ENCODE results near the gene ADAMTS14.
"Not testable (repeated sequence)": the region's sequence is repeated elsewhere in the genome, so short reads cannot be mapped to it uniquely, and the experiment has no call there.

The ADAMTS14 gene

GRCh38 chr10:70672165-70673042, at the start of gene ADAMTS14:
Gene ADAMTS14, plus strand, starts transcription at chr10:70672506. Its CDS starts 297 bp downstream, at chr10:70672803.
- peak; percentile 44 for DNase-seq

GRCh38 chr10:70622541-70622940, 49.8 kb upstream of the ADAMTS14 start:
- no peak for DNase-seq

GRCh38 chr10:70622981-70623844, 49.1 kb upstream of the ADAMTS14 start:
- DNase-seq: no peak

GRCh38 chr10:70626056-70626455, 46.2 kb upstream of the ADAMTS14 start:
- DNase-seq: no peak

- no peak for DNase-seq
Observed at GRCh38 chr10:70629338-70629737, 43.0 kb upstream of the ADAMTS14 start.

- not testable (repeated sequence) for DNase-seq
Observed at GRCh38 chr10:70631735-70632134, 40.6 kb upstream of the ADAMTS14 start.

- DNase-seq: no peak
Observed at GRCh38 chr10:70634011-70634410, 38.3 kb upstream of the ADAMTS14 start.

GRCh38 chr10:70634515-70634914, 37.8 kb upstream of the ADAMTS14 start:
- DNase-seq: not testable (repeated sequence)

- DNase-seq: not testable (repeated sequence)
Observed at GRCh38 chr10:70639640-70640383, 32.5 kb upstream of the ADAMTS14 start.

GRCh38 chr10:70643272-70643671, 29.0 kb upstream of the ADAMTS14 start:
- not testable (repeated sequence) for DNase-seq

GRCh38 chr10:70644959-70645358, 27.3 kb upstream of the ADAMTS14 start:
- not testable (repeated sequence) for DNase-seq

- no peak for DNase-seq
Observed at GRCh38 chr10:70647086-70647485, 25.2 kb upstream of the ADAMTS14 start.

- no peak for DNase-seq
Observed at GRCh38 chr10:70648427-70648826, 23.9 kb upstream of the ADAMTS14 start.

GRCh38 chr10:70649526-70649925, 22.8 kb upstream of the ADAMTS14 start:
- no peak for DNase-seq

GRCh38 chr10:70650104-70650503, 22.2 kb upstream of the ADAMTS14 start:
- DNase-seq: no peak

GRCh38 chr10:70650718-70651117, 21.6 kb upstream of the ADAMTS14 start:
- no peak for DNase-seq

- no peak for DNase-seq
Observed at GRCh38 chr10:70651661-70652060, 20.6 kb upstream of the ADAMTS14 start.

- peak; percentile 77 for DNase-seq
Observed at GRCh38 chr10:70652761-70653657, 19.3 kb upstream of the ADAMTS14 start.

- no peak for DNase-seq
Observed at GRCh38 chr10:70655316-70655715, 17.0 kb upstream of the ADAMTS14 start.

- peak; percentile 98 for DNase-seq
Observed at GRCh38 chr10:70656489-70656888, 15.8 kb upstream of the ADAMTS14 start.

GRCh38 chr10:70657041-70657440, 15.3 kb upstream of the ADAMTS14 start:
- no peak for DNase-seq
